ENCODE data around the gene NMRK2. TPM values are rescaled to one million over a fixed set of nuclear protein-coding genes. Genes with fewer than 3 reads are reported as not detected.

NMRK2 gene
- total and polyA plus RNA-seq, 2 of the 13 experiments (the other 11 are each of a cell fraction or from before 2014, with no cell fraction given) = not detected

GRCh38 chr19:3907626-3908265, 25.1 kb upstream of the NMRK2 start (continued):
- TF ChIP-seq, protein P1, sequence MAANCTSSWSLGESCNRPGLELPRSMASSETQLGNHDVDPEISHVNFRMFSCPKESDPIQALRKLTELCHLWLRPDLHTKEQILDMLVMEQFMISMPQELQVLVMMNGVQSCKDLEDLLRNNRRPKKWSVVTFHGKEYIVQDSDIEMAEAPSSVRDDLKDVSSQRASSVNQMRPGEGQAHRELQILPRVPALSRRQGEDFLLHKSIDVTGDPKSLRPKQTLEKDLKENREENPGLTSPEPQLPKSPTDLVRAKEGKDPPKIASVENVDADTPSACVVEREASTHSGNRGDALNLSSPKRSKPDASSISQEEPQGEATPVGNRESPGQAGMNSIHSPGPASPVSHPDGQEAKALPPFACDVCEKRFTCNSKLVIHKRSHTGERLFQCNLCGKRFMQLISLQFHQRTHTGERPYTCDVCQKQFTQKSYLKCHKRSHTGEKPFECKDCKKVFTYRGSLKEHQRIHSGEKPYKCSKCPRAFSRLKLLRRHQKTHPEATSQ (CRISPR knock-in tag; IDR thresholded peaks at IDR 0.05; ENCODE audit: borderline replicate concordance) = no peak
- TF ChIP-seq KDM1A (CRISPR knock-in tag; IDR thresholded peaks at IDR 0.05) (no peak), CTCF (CRISPR knock-in tag; IDR thresholded peaks at IDR 0.05) (0 out of 2 replicates have a peak, but pooled peaks have one; percentile 21), MTA1 (CRISPR knock-in tag; IDR thresholded peaks at IDR 0.05; ENCODE audit: borderline replicate concordance) (no peak), ARHGAP35 (CRISPR knock-in tag; IDR thresholded peaks at IDR 0.05; ENCODE audit: borderline replicate concordance) (no peak), HDAC2 (CRISPR knock-in tag; IDR thresholded peaks at IDR 0.05) (no peak), STAG1 (CRISPR knock-in tag; IDR thresholded peaks at IDR 0.05) (peak; percentile 16), ZNF205 (CRISPR knock-in tag; IDR thresholded peaks at IDR 0.05) (no peak), ZNF616 (CRISPR knock-in tag; IDR thresholded peaks at IDR 0.05; ENCODE audit: low read depth) (no peak), KLF6 (CRISPR knock-in tag; IDR thresholded peaks at IDR 0.05) (no peak)
- TF ChIP-seq, protein P2, sequence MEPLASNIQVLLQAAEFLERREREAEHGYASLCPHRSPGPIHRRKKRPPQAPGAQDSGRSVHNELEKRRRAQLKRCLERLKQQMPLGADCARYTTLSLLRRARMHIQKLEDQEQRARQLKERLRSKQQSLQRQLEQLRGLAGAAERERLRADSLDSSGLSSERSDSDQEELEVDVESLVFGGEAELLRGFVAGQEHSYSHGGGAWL (CRISPR knock-in tag; IDR thresholded peaks at IDR 0.05) = no peak
